CD4-positive, alpha-beta memory T cell (primary cell): ENCODE measurements around the gene TPM1. TPM values are rescaled to one million over a fixed set of nuclear protein-coding genes. Genes with fewer than 3 reads are reported as not detected.

Source experiments
- CTCF ChIA-PET: fragments of 350-600 bp; sonication (Branson Sonifier 250); formaldehyde crosslinking; loops from one replicate; lab custom pipeline; 2021; ENCODE audit warnings: inconsistent platforms; ENCODE audit not compliant: partially characterized antibody; lab: Charles Lee
- POLR2A ChIA-PET: fragments of 350-600 bp; sonication (Branson Sonifier 250); formaldehyde crosslinking; loops from one replicate; lab custom pipeline; 2021; ENCODE audit not compliant: partially characterized antibody; lab: Charles Lee
- DNase-seq, 5 donors: peaks; one replicate each; pipeline versions ENCODE4 v3.0.0 to v3.0.0-alpha.2; 2020 to 2022; ENCODE audit warnings: mixed read lengths in 1 of 5
- H3K27ac ChIP-seq: one replicate; pipeline ENCODE4 v1.7.0; 2013; ENCODE audit warnings: low read depth, low read length
- H3K27me3 ChIP-seq: 2 replicates; pipeline ENCODE4 v1.7.0; 2013; ENCODE audit warnings: mild to moderate bottlenecking, low read length, moderate library complexity; ENCODE audit not compliant: insufficient read depth
- H3K36me3 ChIP-seq: 2 replicates; pipeline ENCODE4 v1.7.0; 2013; ENCODE audit warnings: mild to moderate bottlenecking, low read length, moderate library complexity; ENCODE audit not compliant: insufficient read depth
- H3K4me1 ChIP-seq: 2 replicates; pipeline ENCODE4 v1.7.0; 2013; ENCODE audit warnings: mild to moderate bottlenecking, low read length, moderate library complexity; ENCODE audit not compliant: insufficient read depth
- H3K4me3 ChIP-seq, 2 donors: one replicate each; pipeline ENCODE4 v1.7.0; 2013; ENCODE audit warnings: low read length in 2 of 2, mild to moderate bottlenecking in 1 of 2
- H3K9me3 ChIP-seq, 2 donors: one replicate each; pipeline ENCODE4 v1.7.0; 2013; ENCODE audit warnings: low read length in 2 of 2, control low read depth in 1 of 2; ENCODE audit not compliant: control insufficient read depth in 1 of 2
- H3K27ac Mint-ChIP-seq, 7 donors: one replicate each; pipeline ENCODE4 v1.8.0; 2020 to 2021; ENCODE audit warnings: mixed read lengths in 7 of 7, mild to moderate bottlenecking in 6 of 7, inconsistent platforms in 3 of 7, moderate library complexity in 3 of 7
- H3K27me3 Mint-ChIP-seq, 2 donors: one replicate each; pipeline ENCODE4 v1.8.0; 2020 to 2021; ENCODE audit warnings: mixed read lengths in 2 of 2
- H3K36me3 Mint-ChIP-seq, 2 donors: one replicate each; pipeline ENCODE4 v1.8.0; 2020 to 2021; ENCODE audit warnings: mixed read lengths in 2 of 2, inconsistent platforms in 1 of 2, mild to moderate bottlenecking in 1 of 2
- H3K4me1 Mint-ChIP-seq, 4 donors: one replicate each; pipeline ENCODE4 v1.8.0; 2020 to 2021; ENCODE audit warnings: mixed read lengths in 4 of 4, mild to moderate bottlenecking in 1 of 4
- H3K4me3 Mint-ChIP-seq, 8 donors: one replicate each; pipeline ENCODE4 v1.8.0; 2020 to 2021; ENCODE audit warnings: mixed read lengths in 8 of 8, mild to moderate bottlenecking in 7 of 8, moderate library complexity in 6 of 8, inconsistent platforms in 3 of 8
- H3K9me3 Mint-ChIP-seq, 8 donors: one replicate each; pipeline ENCODE4 v1.8.0; 2020 to 2021; ENCODE audit warnings: mixed read lengths in 8 of 8, mild to moderate bottlenecking in 5 of 8, inconsistent platforms in 3 of 8, moderate library complexity in 1 of 8
- intact Hi-C: fragments of 100-400 bp; cut with micrococcal nuclease; formaldehyde crosslinking; loops from one replicate; pipeline ENCODE4 v1.15.1; 2023
- polyA plus RNA-seq, 2 donors: library from polyadenylated mRNA; unstranded; fragments of 300-500 nt; fragmentation: Illumina TruSeq; gene quantifications; one replicate each; pipeline ENCODE4 v1.2.3, GENCODE V29; 2021
- total RNA-seq, 2 experiments: library from RNA; stranded (reverse); gene quantifications; one replicate each; pipeline ENCODE4 v1.2.3, GENCODE V29; 2021

TPM1 gene
- total and polyA plus RNA-seq, 4 experiments from 2014 or later: 8.5 to 29.4 (median 18.4) TPM

- intact Hi-C loops: no loop called here
- Histone ChIP-seq H3K9me3 (no peaks in the 10 kb centered on the region), H3K4me3 (no peak overlapping the region), H3K27me3 (no peaks in the 10 kb centered on the region), H3K27ac (no peak overlapping the region), H3K4me1 (no peaks in the 10 kb centered on the region), H3K36me3 (no peaks in the 10 kb centered on the region)
- Mint-ChIP-seq H3K27me3 (peaks cover 2% of the 10 kb centered on the region in 2 donors), H3K4me1 (no peaks in the 10 kb centered on the region), H3K9me3 (no peaks in the 10 kb centered on the region), H3K4me3 (no peak overlapping the region), H3K27ac (peak overlapping the region in 1 of 7 donors; percentile 43), H3K36me3 (no peaks in the 10 kb centered on the region)
- CTCF ChIA-PET: no interaction called here
- POLR2A ChIA-PET: no interaction called here
- DNase-seq: no peak
Observed at GRCh38 chr15:62999178-62999577, 43.4 kb upstream of the TPM1 start.

DNA sequence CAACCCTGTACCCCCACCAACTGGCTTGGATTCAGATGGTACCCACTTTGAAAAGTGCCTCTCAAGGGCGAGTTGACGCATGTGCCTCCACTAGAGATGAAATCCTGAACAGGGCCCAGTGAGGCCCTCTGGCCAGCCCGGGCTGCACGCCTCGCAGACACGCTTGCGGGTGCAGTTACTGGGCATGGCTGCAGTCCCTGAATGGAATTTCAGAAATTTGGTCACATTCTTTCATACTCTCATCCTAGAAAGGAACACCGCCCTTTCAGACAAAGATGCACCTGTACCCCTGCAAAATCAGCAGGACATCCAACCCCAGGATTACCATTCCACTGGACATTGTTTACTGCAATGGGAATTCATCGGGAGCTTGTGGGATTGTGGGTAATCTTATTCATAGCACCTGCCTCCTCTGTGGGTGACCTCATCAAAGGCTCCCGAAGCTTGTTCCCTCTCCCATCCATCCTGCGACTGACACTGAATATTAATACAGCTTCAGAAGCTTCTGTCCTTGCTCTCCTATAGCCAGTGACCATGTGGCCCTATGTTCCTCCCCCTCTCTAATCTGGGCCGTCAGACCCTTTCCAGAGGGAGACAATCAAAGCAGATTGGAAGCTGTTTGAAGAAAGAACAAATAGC lies 42.5 kb upstream of the TPM1 start:
- Mint-ChIP-seq H3K4me1 (no peaks in the 10 kb centered on the region), H3K36me3 (no peaks in the 10 kb centered on the region), H3K4me3 (no peak overlapping the region), H3K27me3 (peaks cover 2 to 5% of the 10 kb centered on the region in 2 donors), H3K9me3 (no peaks in the 10 kb centered on the region), H3K27ac (no peak overlapping the region)
- no peak overlapping the region for H3K4me3 ChIP-seq
- intact Hi-C loops: no loop called here
- H3K27me3 ChIP-seq: no peaks in the 10 kb centered on the region
- no peaks in the 10 kb centered on the region for H3K36me3 ChIP-seq
- H3K27ac ChIP-seq: no peak overlapping the region
- ChIA-PET POLR2A (no interaction called here), CTCF (no interaction called here)
- DNase-seq: no peak
- H3K4me1 ChIP-seq: no peaks in the 10 kb centered on the region
- H3K9me3 ChIP-seq: no peaks in the 10 kb centered on the region

GRCh38 chr15:63000706-63001105 lies 41.8 kb upstream of the TPM1 start:
- Histone ChIP-seq H3K36me3 (no peaks in the 10 kb centered on the region), H3K4me1 (no peaks in the 10 kb centered on the region), H3K4me3 (no peak overlapping the region), H3K9me3 (no peaks in the 10 kb centered on the region), H3K27me3 (no peaks in the 10 kb centered on the region), H3K27ac (no peak overlapping the region)
- no peak for DNase-seq
- POLR2A ChIA-PET: no interaction called here
- no peak overlapping the region for H3K27ac Mint-ChIP-seq
- CTCF ChIA-PET: no interaction called here
- intact Hi-C loops: no loop called here
- no peaks in the 10 kb centered on the region for H3K4me1 Mint-ChIP-seq
- peaks cover 2 to 5% of the 10 kb centered on the region in 2 donors for H3K27me3 Mint-ChIP-seq
- H3K9me3 Mint-ChIP-seq: no peaks in the 10 kb centered on the region
- H3K4me3 Mint-ChIP-seq: no peak overlapping the region
- H3K36me3 Mint-ChIP-seq: no peaks in the 10 kb centered on the region

- H3K27ac Mint-ChIP-seq: no peak overlapping the region
- intact Hi-C loops: no loop called here
Observed at GRCh38 chr15:63004211-63004610, 38.3 kb upstream of the TPM1 start.

DNA sequence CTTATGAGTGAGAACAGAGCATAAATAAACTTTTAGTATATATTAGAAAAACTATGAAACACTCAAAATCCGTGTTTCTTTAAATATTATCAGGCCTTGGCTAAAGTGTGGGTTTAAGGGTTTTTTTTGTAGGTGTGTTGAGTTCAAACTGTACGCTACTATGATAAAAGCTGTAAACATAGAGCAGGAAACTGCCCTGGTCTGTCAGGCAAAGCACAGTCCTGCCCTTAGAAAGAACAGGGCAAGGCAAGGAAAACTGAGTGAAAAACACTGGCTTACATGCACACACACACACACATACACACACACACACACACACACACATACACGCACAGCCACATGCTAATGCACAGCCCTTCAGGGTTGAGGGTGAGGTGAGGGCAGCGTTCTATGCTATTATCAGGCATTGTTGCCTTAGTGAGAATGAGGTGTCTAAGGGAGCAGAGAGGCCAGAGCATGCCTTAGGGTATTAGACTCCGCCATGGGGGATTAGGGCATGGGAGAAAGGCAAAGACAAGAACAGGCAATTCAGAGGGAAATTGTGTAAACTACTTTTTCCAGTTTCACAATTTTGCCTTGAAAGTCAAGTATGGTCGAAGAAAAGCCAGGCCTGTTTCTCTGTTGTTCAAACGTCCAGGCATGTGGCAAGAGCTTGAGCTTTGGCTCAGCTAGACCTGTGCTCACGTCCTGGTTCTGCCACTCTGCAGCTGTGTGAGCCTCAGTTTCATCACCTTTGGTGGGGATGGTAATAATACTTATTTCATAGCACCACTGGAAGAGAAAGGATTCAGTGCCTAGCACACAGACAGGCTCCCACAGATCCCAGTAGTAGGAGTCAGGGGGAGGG lies 36.3 kb upstream of the TPM1 start:
- no peak overlapping the region for H3K4me3 Mint-ChIP-seq
- Histone ChIP-seq H3K27me3 (no peaks in the 10 kb centered on the region), H3K4me3 (no peak overlapping the region), H3K4me1 (no peaks in the 10 kb centered on the region), H3K27ac (no peak overlapping the region), H3K9me3 (no peaks in the 10 kb centered on the region), H3K36me3 (no peaks in the 10 kb centered on the region)
- DNase-seq: no peak
- no peaks in the 10 kb centered on the region for H3K36me3 Mint-ChIP-seq
- H3K27ac Mint-ChIP-seq: peak overlapping the region in 1 of 7 donors; percentile 61
- peaks cover 5 to 8% of the 10 kb centered on the region in 2 donors for H3K27me3 Mint-ChIP-seq
- intact Hi-C loops: no loop called here
- CTCF ChIA-PET: no interaction called here
- POLR2A ChIA-PET: no interaction called here
- H3K9me3 Mint-ChIP-seq: no peaks in the 10 kb centered on the region
- H3K4me1 Mint-ChIP-seq: no peaks in the 10 kb centered on the region

More at GRCh38 chr15:63004211-63004610, 38.3 kb upstream of the TPM1 start:
- Mint-ChIP-seq H3K4me1 (no peaks in the 10 kb centered on the region), H3K4me3 (no peak overlapping the region), H3K36me3 (no peaks in the 10 kb centered on the region), H3K27me3 (peaks cover 3 to 8% of the 10 kb centered on the region in 2 donors), H3K9me3 (no peaks in the 10 kb centered on the region)
- DNase-seq: no peak
- H3K4me3 ChIP-seq: no peak overlapping the region
- no peaks in the 10 kb centered on the region for H3K27me3 ChIP-seq
- POLR2A ChIA-PET: no interaction called here
- H3K36me3 ChIP-seq: no peaks in the 10 kb centered on the region
- no peaks in the 10 kb centered on the region for H3K4me1 ChIP-seq
- no peaks in the 10 kb centered on the region for H3K9me3 ChIP-seq
- H3K27ac ChIP-seq: no peak overlapping the region
- CTCF ChIA-PET: no interaction called here

- intact Hi-C loops: no loop called here
- POLR2A ChIA-PET: no interaction called here
- peaks cover 3 to 5% of the 10 kb centered on the region in 2 donors for H3K27me3 Mint-ChIP-seq
- no peak overlapping the region for H3K27ac Mint-ChIP-seq
- Histone ChIP-seq H3K36me3 (no peaks in the 10 kb centered on the region), H3K4me1 (no peaks in the 10 kb centered on the region), H3K4me3 (no peak overlapping the region), H3K9me3 (no peaks in the 10 kb centered on the region), H3K27ac (no peak overlapping the region), H3K27me3 (no peaks in the 10 kb centered on the region)
- DNase-seq: no peak
- H3K9me3 Mint-ChIP-seq: no peaks in the 10 kb centered on the region
- no peaks in the 10 kb centered on the region for H3K4me1 Mint-ChIP-seq
- no peak overlapping the region for H3K4me3 Mint-ChIP-seq
- no peaks in the 10 kb centered on the region for H3K36me3 Mint-ChIP-seq
- CTCF ChIA-PET: no interaction called here
Observed at GRCh38 chr15:63008333-63009049, 34.1 kb upstream of the TPM1 start.

DNA sequence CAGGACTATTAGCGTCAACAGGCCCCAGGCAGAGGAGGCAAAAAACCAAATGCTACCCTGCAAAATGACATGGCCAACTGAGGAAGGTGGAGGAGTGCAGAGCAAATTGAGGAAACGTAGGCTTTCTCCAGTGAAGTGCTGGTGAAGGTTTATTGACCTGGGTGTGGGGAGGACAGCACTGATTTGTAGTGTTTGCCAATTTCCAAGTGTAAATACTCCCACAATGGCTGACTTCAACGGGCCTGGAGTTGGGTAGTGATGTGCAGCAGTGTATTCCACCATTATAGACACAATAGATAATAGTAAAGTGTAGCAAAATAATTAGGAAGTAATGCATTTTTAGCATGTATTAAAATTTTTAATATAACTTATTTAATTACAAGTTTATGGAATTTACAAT lies 32.2 kb upstream of the TPM1 start:
- Histone ChIP-seq H3K27ac (no peak overlapping the region), H3K4me3 (no peak overlapping the region), H3K4me1 (no peaks in the 10 kb centered on the region), H3K27me3 (no peaks in the 10 kb centered on the region), H3K36me3 (no peaks in the 10 kb centered on the region), H3K9me3 (no peaks in the 10 kb centered on the region)
- no peak overlapping the region for H3K4me3 Mint-ChIP-seq
- DNase-seq: no peak
- H3K4me1 Mint-ChIP-seq: no peaks in the 10 kb centered on the region
- H3K27ac Mint-ChIP-seq: no peak overlapping the region
- peaks cover 2 to 3% of the 10 kb centered on the region in 2 donors for H3K27me3 Mint-ChIP-seq
- no peaks in the 10 kb centered on the region for H3K9me3 Mint-ChIP-seq
- H3K36me3 Mint-ChIP-seq: no peaks in the 10 kb centered on the region
- ChIA-PET POLR2A (no interaction called here), CTCF (no interaction called here)
- intact Hi-C loops: no loop called here
